Ishikawa (cell line): ENCODE data around the gene PIEZO2.

Experiments
- CEBPB ChIP-seq: IDR thresholded peaks from 2 replicates; pipeline ENCODE4 v1.6.1; 2012
- CREB1 ChIP-seq: IDR thresholded peaks from 2 replicates; pipeline ENCODE4 v1.6.1; 2012; ENCODE audit warnings: low read depth
- EGR1 ChIP-seq: IDR thresholded peaks from 2 replicates; pipeline ENCODE4 v1.6.1; 2012
- EP300 ChIP-seq: IDR thresholded peaks from 2 replicates; pipeline ENCODE4 v1.6.1; 2012; ENCODE audit warnings: borderline replicate concordance
- FOXM1 ChIP-seq: IDR thresholded peaks from 2 replicates; pipeline ENCODE4 v1.6.1; 2012; ENCODE audit warnings: low read depth, borderline replicate concordance
- MAX ChIP-seq: IDR thresholded peaks from 2 replicates; pipeline ENCODE4 v1.6.1; 2012
- NFIC ChIP-seq: IDR thresholded peaks from 2 replicates; pipeline ENCODE4 v1.6.1; 2012
- RAD21 ChIP-seq: IDR thresholded peaks from 2 replicates; pipeline ENCODE4 v1.6.1; 2012; ENCODE audit warnings: low read depth
- REST ChIP-seq: IDR thresholded peaks from 2 replicates; pipeline ENCODE4 v1.6.1; 2012; ENCODE audit warnings: low read depth, mild to moderate bottlenecking
- TAF1 ChIP-seq: IDR thresholded peaks from 2 replicates; pipeline ENCODE4 v1.6.1; 2012; ENCODE audit warnings: low read depth, mild to moderate bottlenecking
- TCF12 ChIP-seq: IDR thresholded peaks from 2 replicates; pipeline ENCODE4 v1.6.1; 2012; ENCODE audit warnings: low read depth
- TEAD4 ChIP-seq: IDR thresholded peaks from 2 replicates; pipeline ENCODE4 v1.6.1; 2012
- USF1 ChIP-seq: IDR thresholded peaks from 2 replicates; pipeline ENCODE4 v1.6.1; 2012
- YY1 ChIP-seq: IDR thresholded peaks from 2 replicates; pipeline ENCODE4 v1.6.1; 2012; ENCODE audit warnings: low read depth
- ZBTB7A ChIP-seq: IDR thresholded peaks from 2 replicates; pipeline ENCODE4 v1.6.1; 2012; ENCODE audit warnings: low read depth

The PIEZO2 gene

GRCh38 chr18:10923141-10923540, 226.2 kb downstream of the PIEZO2 start:
- no peak for TF ChIP-seq YY1
- no peak for TF ChIP-seq CEBPB
- no peak for TF ChIP-seq USF1
- TF ChIP-seq TCF12 = no peak
- no peak for TF ChIP-seq ZBTB7A
- no peak for TF ChIP-seq RAD21
- no peak for TF ChIP-seq TAF1
- TF ChIP-seq TEAD4 = no peak
- TF ChIP-seq EGR1 = no peak
- no peak for TF ChIP-seq NFIC
- TF ChIP-seq CREB1 = no peak
- TF ChIP-seq FOXM1 = no peak
- TF ChIP-seq EP300 = no peak
- TF ChIP-seq REST = no peak
- TF ChIP-seq MAX = no peak

- TF ChIP-seq YY1 (no peak), FOXM1 (no peak), TAF1 (no peak), EP300 (no peak), USF1 (no peak), REST (no peak), NFIC (no peak), TCF12 (no peak), RAD21 (no peak), CREB1 (no peak), ZBTB7A (no peak), TEAD4 (no peak), MAX (no peak), EGR1 (no peak), CEBPB (no peak)
Observed at GRCh38 chr18:10919851-10920250, 229.5 kb downstream of the PIEZO2 start.

GRCh38 chr18:10916865-10917264, 232.5 kb downstream of the PIEZO2 start:
- no peak for TF ChIP-seq TCF12
- no peak for TF ChIP-seq USF1
- TF ChIP-seq NFIC = no peak
- no peak for TF ChIP-seq EP300
- no peak for TF ChIP-seq TEAD4
- TF ChIP-seq EGR1 = no peak
- no peak for TF ChIP-seq FOXM1
- no peak for TF ChIP-seq ZBTB7A
- TF ChIP-seq CEBPB = no peak

GRCh38 chr18:10916387-10916786, 233.0 kb downstream of the PIEZO2 start:
- no peak for TF ChIP-seq TCF12
- TF ChIP-seq USF1 = no peak
- TF ChIP-seq CEBPB = no peak
- no peak for TF ChIP-seq TEAD4
- no peak for TF ChIP-seq TAF1
- TF ChIP-seq REST = no peak
- no peak for TF ChIP-seq NFIC
- TF ChIP-seq CREB1 = no peak
- no peak for TF ChIP-seq YY1
- TF ChIP-seq ZBTB7A = no peak
